Smooth muscle cell (in vitro differentiated cells): Measurements from ENCODE around the gene DDX10. TPM values are rescaled to one million over a fixed set of nuclear protein-coding genes. Genes with fewer than 3 reads are reported as not detected.

ENCODE experiments used
- DNase-seq: peaks from one replicate; lab custom pipeline; 2025; ENCODE audit not compliant: unreplicated experiment; lab: John Stamatoyannopoulos, UW
- H2AFZ ChIP-seq: fragments of 200-600 bp; sonication (generic); 2 replicates; pipeline ENCODE4 v1.6.0; 2016; ENCODE audit warnings: antibody characterized with exemption, low read depth, mild to moderate bottlenecking
- H3F3A ChIP-seq: fragments of 200-600 bp; sonication (generic); 2 replicates; pipeline ENCODE4 v1.6.0; 2017; ENCODE audit warnings: antibody characterized with exemption, low read depth
- H3K27ac ChIP-seq: fragments of 200-600 bp; sonication (generic); 2 replicates; pipeline ENCODE4 v1.5.1; 2016; ENCODE audit warnings: low read depth, mild to moderate bottlenecking
- H3K27me3 ChIP-seq: fragments of 200-600 bp; sonication (generic); 2 replicates; pipeline ENCODE4 v1.6.1; 2016; ENCODE audit warnings: low read depth, mild to moderate bottlenecking
- H3K36me3 ChIP-seq: fragments of 200-600 bp; sonication (generic); 2 replicates; pipeline ENCODE4 v1.5.1; 2016; ENCODE audit warnings: low read depth
- H3K4me1 ChIP-seq: fragments of 200-600 bp; sonication (generic); 2 replicates; pipeline ENCODE4 v1.5.1; 2016; ENCODE audit warnings: low read depth
- H3K4me2 ChIP-seq: fragments of 200-600 bp; sonication (generic); 2 replicates; pipeline ENCODE4 v1.6.0; 2016; ENCODE audit warnings: mild to moderate bottlenecking
- H3K4me3 ChIP-seq: fragments of 200-600 bp; sonication (generic); 2 replicates; pipeline ENCODE4 v1.5.1; 2016; ENCODE audit warnings: mild to moderate bottlenecking
- H3K79me2 ChIP-seq: fragments of 200-600 bp; sonication (generic); 2 replicates; pipeline ENCODE4 v1.6.0; 2016; ENCODE audit warnings: low read depth, mild to moderate bottlenecking
- H3K9ac ChIP-seq: fragments of 200-600 bp; sonication (generic); 2 replicates; pipeline ENCODE4 v1.6.0; 2016; ENCODE audit warnings: low read depth
- H3K9me3 ChIP-seq: fragments of 200-600 bp; sonication (generic); replicated peaks from 2 replicates; pipeline ENCODE4 v1.5.1; 2016; ENCODE audit warnings: low read depth
- H4K20me1 ChIP-seq: fragments of 200-600 bp; sonication (generic); 2 replicates; pipeline ENCODE4 v1.6.0; 2016; ENCODE audit warnings: low read depth
- CTCF ChIP-seq: fragments of 200-600 bp; sonication (generic); IDR thresholded peaks from 2 replicates; pipeline ENCODE4 v1.5.1; 2017; ENCODE audit warnings: borderline replicate concordance, mild to moderate bottlenecking, antibody characterized with exemption; ENCODE audit not compliant: insufficient read depth, poor library complexity, severe bottlenecking
- WGBS: methylation state at CpG from one replicate; pipeline ENCODE4 v1.1.7; 2016; ENCODE audit warnings: low lambda C conversion rate; 5-methylcytosine and 5-hydroxymethylcytosine counted together
- polyA plus RNA-seq: library from polyadenylated mRNA; unstranded; fragments of >200 nt; fragmentation: Nextera tagmentation; extraction: Ambion mirVana; gene quantifications from 2 replicates; pipeline ENCODE4 v1.2.1, GENCODE V29; 2016
- total RNA-seq: library from RNA; depleted of rRNA; stranded (reverse); fragments of >200 nt; gene quantifications from 2 replicates; pipeline ENCODE4 v1.2.3, GENCODE V29; 2014

DDX10 gene
- total and polyA plus RNA-seq, 2 experiments from 2014 or later: 7.3 to 15.7 TPM

GRCh38 chr11:108705061-108705460, 40.2 kb downstream of the DDX10 start:
- no peaks in the 10 kb centered on the region for H3K79me2 ChIP-seq
- peaks cover 35% of the 10 kb centered on the region for H3K36me3 ChIP-seq
- H3K9me3 ChIP-seq: peaks cover 23% of the 10 kb centered on the region
- no peaks in the 10 kb centered on the region for H3F3A ChIP-seq
- whole genome bisulfite sequencing: 95% methylated on average over 2 of the region's 2 CpGs
- TF ChIP-seq CTCF: no peak
- no peak overlapping the region for H2AFZ ChIP-seq
- DNase-seq: no peak
- no peak overlapping the region for H3K9ac ChIP-seq
- no peaks in the 10 kb centered on the region for H3K27me3 ChIP-seq
- H3K27ac ChIP-seq: no peak overlapping the region
- H3K4me1 ChIP-seq: no peaks in the 10 kb centered on the region
- H4K20me1 ChIP-seq: no peaks in the 10 kb centered on the region
- no peak overlapping the region for H3K4me2 ChIP-seq
- H3K4me3 ChIP-seq: no peak overlapping the region

DNA sequence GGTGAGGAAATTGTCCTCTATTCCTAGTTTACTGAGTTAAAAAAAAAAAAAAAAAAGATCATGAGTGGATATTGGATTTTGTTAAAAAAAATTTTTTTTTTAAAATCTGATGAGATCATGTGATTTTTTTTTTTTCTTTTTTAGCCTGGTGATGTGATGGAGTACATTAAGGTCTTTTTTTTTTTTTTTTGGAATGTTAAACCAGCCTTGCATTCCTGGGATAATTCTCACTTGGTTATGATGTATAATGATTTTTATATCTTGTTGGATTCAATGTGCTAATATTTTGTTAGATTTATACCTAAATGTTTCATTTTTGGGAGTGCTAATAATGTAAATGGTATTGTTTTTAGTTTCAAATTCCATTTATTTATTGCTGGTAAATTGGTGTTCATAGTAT, 43.3 kb downstream of the DDX10 start:
- no peak overlapping the region for H2AFZ ChIP-seq
- DNase-seq: no peak
- no peak overlapping the region for H3K4me2 ChIP-seq
- peaks cover 13% of the 10 kb centered on the region for H3F3A ChIP-seq
- no peaks in the 10 kb centered on the region for H3K79me2 ChIP-seq
- no peaks in the 10 kb centered on the region for H3K27me3 ChIP-seq
- no peaks in the 10 kb centered on the region for H4K20me1 ChIP-seq
- H3K9ac ChIP-seq: no peak overlapping the region
- H3K9me3 ChIP-seq: peaks cover 23% of the 10 kb centered on the region
- no peak overlapping the region for H3K4me3 ChIP-seq
- H3K27ac ChIP-seq: no peak overlapping the region
- no peak for TF ChIP-seq CTCF
- H3K36me3 ChIP-seq: peaks cover 46% of the 10 kb centered on the region
- H3K4me1 ChIP-seq: no peaks in the 10 kb centered on the region

DNA sequence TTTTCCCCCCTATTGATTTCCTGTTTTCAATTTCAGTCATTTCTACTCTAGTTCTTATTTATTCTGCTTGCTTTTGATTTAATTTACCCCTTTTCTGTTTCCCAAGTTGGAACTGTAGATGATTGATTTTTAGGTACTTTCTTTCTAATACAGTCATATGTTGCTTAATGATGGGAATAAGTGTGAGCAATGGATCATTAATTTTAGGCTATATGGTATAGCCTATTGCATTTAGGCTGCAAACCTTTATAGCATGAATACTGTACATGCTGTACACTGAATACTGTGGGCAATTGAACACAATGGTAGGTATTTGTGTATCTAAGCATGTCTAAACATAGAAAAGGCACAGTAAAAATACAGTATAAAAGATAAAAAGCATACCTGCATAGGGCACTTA, 44.9 kb downstream of the DDX10 start:
- Histone ChIP-seq H3K4me3 (no peak overlapping the region), H3F3A (peaks cover 27% of the 10 kb centered on the region), H3K9ac (no peak overlapping the region), H3K27me3 (no peaks in the 10 kb centered on the region), H3K9me3 (peaks cover 23% of the 10 kb centered on the region), H2AFZ (no peak overlapping the region), H3K36me3 (peaks cover 46% of the 10 kb centered on the region), H3K79me2 (no peaks in the 10 kb centered on the region), H3K4me1 (no peaks in the 10 kb centered on the region), H4K20me1 (no peaks in the 10 kb centered on the region), H3K27ac (no peak overlapping the region), H3K4me2 (no peak overlapping the region)
- no peak for DNase-seq
- TF ChIP-seq CTCF: no peak

DNA sequence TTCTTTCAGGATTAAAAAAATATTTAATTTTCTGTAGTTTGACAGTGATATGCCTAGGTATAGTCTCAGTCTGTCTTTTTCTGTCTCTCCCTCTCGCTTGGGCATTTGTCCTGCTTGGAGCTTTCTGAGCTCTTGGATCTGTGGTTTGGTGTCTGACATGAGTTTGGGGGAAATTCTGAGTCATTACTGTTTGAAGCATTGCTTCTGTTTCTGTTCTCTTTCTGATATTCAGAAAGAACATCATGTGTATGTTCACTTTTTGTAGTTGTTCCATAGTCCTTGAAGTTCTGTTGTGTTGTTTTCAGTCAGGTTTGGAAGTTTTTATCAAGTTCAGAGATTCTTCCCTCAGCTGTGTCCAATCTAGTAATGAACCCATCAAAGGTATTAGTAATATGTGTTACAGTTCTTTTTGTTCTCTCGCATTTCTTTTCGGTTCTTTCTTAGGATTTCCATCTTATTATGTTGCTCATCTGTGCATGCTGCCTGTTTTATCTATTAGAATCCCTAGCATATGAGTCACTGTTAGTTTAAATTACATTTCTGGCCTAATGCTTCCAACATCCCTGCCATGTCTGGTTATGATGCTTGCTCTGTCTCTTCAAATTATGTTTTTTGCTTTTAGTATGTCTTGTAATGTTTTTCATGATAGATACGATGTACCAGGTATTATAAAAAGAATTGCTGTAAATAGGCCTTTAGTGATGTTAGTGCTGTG, 48.4 kb downstream of the DDX10 start:
- Histone ChIP-seq H3K27ac (peak overlapping the region; percentile 90), H2AFZ (peak overlapping the region; percentile 43), H3K9me3 (peaks cover 11% of the 10 kb centered on the region), H3F3A (peaks cover 32% of the 10 kb centered on the region), H3K4me3 (peak overlapping the region; percentile 0), H3K9ac (peak overlapping the region; percentile 42), H3K36me3 (peaks cover 27% of the 10 kb centered on the region), H3K27me3 (no peaks in the 10 kb centered on the region), H3K79me2 (no peaks in the 10 kb centered on the region), H3K4me2 (peak overlapping the region; percentile 72), H4K20me1 (no peaks in the 10 kb centered on the region), H3K4me1 (no peaks in the 10 kb centered on the region)
- DNase-seq: no peak
- no peak for TF ChIP-seq CTCF
- WGBS: 48% methylated on average over 4 of the region's 4 CpGs
